HCT116 (cell line): ENCODE data around the gene KRTAP10-10.

Source experiments
- EZH2 ChIP-seq: fragments of 200-600 bp; sonication (generic); IDR thresholded peaks from 2 replicates; pipeline ENCODE4 v1.6.1; 2017; ENCODE audit warnings: antibody characterized with exemption, mixed run types
- EZH2phosphoT487 ChIP-seq: fragments of 200-600 bp; IDR thresholded peaks from 2 replicates; pipeline ENCODE4 v1.6.1; 2018; ENCODE audit warnings: antibody characterized with exemption, borderline replicate concordance
- POLR2AphosphoS5 ChIP-seq: IDR thresholded peaks from 2 replicates; pipeline ENCODE4 v1.6.1; 2011; ENCODE audit warnings: mild to moderate bottlenecking, low read depth, low read length, moderate library complexity
- RAD21 ChIP-seq: IDR thresholded peaks from 2 replicates; pipeline ENCODE4 v1.6.1; 2012; ENCODE audit warnings: low read depth, mild to moderate bottlenecking
- SRF ChIP-seq: IDR thresholded peaks from 2 replicates; pipeline ENCODE4 v1.6.1; 2012; ENCODE audit warnings: low read depth
- TF ChIP-seq, protein P1 (sequence below), 3 experiments: fragments of 200-600 bp in 1 of 3; sonication (generic) in 1 of 3; IDR thresholded peaks in 2 of 3; conservative IDR thresholded peaks in 1 of 3; 2 replicates each; pipeline ENCODE4 v1.5.1; 2012 to 2017; ENCODE audit warnings: low read depth in 2 of 3, low read length in 2 of 3, antibody characterized with exemption in 1 of 3, borderline replicate concordance in 1 of 3, control low read depth in 1 of 3, mild to moderate bottlenecking in 1 of 3, mixed read lengths in 1 of 3, mixed run types in 1 of 3, moderate library complexity in 1 of 3; ENCODE audit not compliant: insufficient read depth in 1 of 3

DNA sequence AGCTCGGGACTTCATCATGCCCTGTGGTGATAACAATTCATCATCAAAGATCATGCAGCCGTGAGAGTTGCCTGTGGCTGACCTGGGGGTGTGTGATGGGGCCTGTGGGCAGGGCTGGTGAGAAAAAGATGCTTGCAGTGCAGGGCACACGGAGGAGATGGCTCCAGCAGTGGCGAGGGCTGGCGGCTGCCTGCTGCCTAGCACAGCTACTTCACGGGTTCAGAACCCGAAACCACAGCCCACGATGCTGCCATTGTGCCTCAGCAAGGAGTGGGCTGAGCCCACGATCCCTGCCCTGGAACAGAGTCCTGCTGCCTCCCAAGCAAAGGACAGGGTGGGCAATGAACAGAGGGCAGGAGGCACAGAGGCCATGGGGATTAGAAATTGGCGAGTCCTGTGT is 10.9 kb upstream of the KRTAP10-10 start:
- TF ChIP-seq, protein P1, sequence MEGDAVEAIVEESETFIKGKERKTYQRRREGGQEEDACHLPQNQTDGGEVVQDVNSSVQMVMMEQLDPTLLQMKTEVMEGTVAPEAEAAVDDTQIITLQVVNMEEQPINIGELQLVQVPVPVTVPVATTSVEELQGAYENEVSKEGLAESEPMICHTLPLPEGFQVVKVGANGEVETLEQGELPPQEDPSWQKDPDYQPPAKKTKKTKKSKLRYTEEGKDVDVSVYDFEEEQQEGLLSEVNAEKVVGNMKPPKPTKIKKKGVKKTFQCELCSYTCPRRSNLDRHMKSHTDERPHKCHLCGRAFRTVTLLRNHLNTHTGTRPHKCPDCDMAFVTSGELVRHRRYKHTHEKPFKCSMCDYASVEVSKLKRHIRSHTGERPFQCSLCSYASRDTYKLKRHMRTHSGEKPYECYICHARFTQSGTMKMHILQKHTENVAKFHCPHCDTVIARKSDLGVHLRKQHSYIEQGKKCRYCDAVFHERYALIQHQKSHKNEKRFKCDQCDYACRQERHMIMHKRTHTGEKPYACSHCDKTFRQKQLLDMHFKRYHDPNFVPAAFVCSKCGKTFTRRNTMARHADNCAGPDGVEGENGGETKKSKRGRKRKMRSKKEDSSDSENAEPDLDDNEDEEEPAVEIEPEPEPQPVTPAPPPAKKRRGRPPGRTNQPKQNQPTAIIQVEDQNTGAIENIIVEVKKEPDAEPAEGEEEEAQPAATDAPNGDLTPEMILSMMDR (IDR thresholded peaks at IDR 0.05 in 2 of 3, conservative IDR thresholded peaks at IDR 0.05 in 1 of 3; ENCODE audit: borderline replicate concordance in 1 of 3, insufficient read depth in 1 of 3, low read depth in 2 of 3, low read length in 2 of 3): no peak
- TF ChIP-seq POLR2AphosphoS5 (no peak), EZH2phosphoT487 (no peak), EZH2 (no peak), SRF (no peak), RAD21 (no peak)
